GM18907 (cell line): Measurements from ENCODE around the gene MRTFB.

ENCODE experiments used
- ATAC-seq: cut with Tn5 transposase; IDR thresholded peaks from one replicate; pipeline ENCODE4 v1.9.1; 2021; ENCODE audit warnings: mild to moderate bottlenecking, moderate library complexity; ENCODE audit not compliant: unreplicated experiment

Gene MRTFB

DNA sequence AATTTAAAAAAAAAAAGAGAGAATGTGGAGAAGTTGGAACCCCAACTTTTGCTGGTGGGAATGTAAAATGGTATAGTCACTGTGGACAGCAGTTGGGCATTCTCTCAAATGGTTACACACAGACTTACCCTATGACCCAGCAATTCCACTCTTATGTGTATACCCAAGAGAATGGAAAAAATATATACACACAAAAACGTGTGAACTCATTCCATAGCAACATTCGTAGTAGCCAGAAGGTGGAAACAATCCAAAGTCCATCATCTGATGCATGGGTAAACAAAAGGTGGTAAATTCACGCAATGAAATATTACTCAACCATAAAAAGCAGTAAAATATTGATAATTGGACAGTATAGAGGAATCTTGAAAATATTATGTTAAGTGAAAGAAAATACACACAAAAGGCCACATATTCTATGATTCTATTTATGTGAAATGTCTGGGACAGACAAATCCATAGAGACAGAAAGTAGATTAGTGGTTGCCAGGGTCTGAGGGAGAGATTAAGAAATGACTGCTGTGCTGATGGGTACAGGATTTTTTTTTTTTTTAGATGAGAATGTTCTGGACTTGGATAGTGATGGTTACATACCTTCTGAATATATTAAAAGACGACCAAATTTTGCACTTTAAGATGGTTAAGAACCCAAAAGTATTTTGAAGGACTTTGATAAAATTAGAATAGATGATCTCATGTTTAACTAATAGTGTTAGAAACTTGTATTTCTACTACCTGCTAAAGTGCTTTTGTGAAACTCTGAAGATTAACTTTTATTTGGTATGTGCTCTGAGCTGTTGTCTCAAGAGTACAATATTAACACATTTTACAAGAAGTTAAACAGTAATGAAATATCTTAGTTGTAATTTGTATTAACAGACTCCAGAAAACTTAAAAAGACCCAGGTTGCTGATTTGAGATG lies 60.9 kb downstream of the MRTFB start:
- peak; percentile 39 for ATAC-seq

DNA sequence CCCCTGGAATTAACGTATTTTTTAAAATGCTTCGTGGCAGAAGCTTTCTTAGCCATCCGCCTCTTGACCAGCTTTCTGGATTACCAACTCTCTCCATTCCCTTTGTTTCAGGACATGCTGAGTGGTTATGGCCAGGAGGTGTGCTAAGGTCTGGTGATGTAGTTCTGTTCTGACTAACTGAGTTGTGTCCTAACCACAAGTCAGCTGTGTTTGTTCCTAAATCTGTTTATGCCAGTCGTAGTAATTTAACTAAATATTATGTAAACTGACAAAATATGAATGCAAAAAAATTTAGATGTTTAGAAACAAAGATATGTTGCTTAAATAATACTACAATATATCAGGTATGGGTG lies 61.6 kb downstream of the MRTFB start:
- peak; percentile 78 for ATAC-seq

DNA sequence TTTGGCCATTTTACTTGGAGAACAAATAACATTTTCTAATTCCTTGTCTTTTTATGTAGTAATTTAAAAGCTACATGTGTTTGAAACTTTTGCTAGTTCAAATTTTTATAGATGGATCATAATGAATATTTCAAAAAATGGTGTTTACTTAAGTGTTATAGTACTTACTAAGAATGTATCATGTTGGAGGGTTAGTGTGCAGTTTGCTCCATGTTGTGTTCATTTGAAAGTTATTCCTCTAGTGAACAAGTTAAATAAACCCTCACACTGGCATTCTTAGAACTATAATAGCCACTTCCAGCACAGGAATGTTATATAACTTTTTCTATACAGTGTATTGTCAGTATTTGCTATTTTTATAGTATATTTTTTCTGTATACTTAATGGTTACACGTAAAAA lies 62.8 kb downstream of the MRTFB start:
- no peak for ATAC-seq

DNA sequence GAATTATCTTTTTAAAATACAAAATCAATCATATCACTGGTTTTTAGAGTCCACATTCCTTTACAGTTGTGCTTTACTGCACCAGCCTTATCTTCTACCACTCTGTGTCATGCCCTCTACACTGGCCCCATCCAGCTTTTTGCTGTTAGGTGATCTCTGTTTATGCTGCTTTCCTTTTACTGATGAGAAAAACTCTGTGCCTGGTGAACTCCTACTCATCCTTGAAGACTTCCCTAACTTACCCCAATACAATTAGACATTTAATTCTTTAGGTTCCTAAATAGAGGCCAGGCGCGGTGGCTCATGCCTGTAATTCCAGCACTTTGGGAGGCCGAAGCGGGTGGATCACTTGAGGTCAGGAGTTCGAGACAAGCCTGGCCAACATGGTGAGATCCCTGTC lies 64.6 kb downstream of the MRTFB start:
- no peak for ATAC-seq

DNA sequence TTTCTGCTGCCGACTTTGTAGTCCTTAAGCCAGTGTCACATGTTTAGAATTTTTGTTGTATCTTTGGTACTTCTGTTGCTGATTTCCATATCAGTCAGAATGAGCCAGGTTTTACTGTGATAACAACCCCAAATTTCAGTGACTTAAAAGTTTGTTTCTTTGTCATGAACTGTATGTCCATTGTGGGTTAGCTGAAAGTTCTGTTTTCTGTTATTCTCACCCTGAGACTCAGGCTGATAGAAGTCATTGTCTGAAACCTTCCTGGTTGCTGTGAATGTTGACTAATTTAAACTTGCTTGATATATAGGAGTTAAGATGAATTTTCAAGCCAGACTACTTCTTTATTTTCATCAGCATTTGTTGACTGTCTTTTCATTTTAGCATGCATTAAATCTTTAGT lies 68.8 kb downstream of the MRTFB start:
- no peak for ATAC-seq

DNA sequence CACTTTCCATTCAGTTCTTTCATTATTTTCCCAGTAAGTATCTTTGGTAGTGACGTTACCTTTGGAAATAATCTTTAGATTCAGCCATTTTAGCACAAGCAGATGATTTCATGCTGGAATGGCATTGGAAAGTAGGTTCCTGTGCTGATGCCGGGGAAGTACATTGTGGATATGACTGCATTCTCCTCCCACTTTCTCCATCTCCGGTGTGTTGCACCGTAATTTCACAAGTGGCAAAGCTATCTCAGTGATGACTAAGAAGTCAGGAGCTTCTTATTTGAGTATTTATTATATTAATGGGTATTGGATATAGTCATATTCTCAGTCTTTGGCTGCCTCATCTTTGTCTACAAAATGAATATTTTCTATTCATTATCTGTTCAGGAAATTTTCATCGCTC lies 69.8 kb downstream of the MRTFB start:
- no peak for ATAC-seq

DNA sequence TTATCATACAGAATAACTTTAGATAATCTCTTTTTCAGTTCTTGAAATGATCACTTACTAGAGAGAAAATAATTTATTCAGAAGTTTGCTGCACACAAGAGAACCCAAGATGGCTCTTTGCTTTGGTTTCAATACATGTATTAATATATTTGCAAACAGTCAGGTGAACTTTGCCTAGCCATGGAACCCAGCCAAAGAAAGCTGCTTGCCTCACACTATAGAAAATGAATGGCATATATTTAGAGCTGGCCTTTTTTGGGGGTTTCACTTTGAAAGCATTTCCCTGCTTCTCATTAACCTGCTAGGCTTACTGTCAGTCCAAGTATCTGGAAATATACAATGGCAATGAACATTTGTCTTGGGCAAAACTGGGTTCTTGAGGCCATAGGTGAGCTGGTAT lies 75.3 kb downstream of the MRTFB start:
- no peak for ATAC-seq

DNA sequence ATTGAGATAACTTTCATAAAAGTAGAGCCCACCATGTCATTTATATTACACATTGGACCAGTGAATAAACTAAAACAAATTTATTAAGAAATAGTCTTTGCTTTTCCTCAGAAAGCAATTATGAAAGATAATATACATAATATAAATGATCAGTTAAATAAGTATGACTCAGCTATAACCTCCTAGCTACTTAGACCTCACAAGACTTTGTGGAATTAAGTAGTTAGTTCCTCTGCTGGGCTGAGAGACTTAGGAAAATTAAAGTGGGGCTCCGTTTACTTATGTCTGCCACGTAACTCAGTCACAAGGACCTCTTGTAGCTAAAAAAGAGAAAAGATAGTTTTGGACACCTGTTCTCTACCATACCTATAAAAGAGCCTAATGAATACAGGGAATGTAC lies 76.9 kb downstream of the MRTFB start:
- no peak for ATAC-seq

DNA sequence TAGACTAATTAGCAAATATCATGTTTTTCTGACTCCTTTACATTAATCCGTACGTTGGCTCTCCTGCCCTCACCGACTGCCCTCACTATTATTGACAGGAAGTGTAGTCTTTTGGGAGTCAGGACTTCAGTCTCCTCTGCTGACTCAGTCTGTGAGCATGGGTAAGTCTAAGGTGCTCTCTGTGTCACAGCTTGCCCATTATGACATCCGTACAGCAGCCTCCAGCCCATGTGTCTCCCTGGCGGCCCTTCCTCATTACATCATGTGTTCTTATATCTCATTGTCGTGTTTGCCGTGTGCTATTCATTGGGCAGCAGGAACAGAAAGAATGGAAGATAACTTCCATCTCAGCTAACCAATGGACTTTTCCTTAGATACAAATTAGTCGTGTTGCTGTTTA lies 77.5 kb downstream of the MRTFB start:
- no peak for ATAC-seq

DNA sequence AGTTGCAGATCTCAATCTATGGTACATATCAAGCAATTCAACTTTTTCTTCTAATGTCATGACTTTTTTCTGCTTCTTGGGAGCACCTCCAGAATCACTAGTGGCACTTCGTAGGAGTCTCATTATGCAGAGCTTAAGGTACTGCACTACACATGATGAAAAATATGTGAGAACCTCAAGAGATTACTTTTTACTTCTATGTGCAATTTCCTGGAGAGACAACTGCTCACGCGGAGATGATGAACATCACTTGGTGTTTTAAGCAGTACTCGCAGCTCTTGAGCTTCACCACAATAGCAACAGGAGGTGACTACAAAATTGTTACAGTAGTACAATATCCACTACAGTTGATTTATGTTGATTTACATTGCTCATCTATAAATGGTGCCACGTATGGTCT lies 79.7 kb downstream of the MRTFB start:
- no peak for ATAC-seq

DNA sequence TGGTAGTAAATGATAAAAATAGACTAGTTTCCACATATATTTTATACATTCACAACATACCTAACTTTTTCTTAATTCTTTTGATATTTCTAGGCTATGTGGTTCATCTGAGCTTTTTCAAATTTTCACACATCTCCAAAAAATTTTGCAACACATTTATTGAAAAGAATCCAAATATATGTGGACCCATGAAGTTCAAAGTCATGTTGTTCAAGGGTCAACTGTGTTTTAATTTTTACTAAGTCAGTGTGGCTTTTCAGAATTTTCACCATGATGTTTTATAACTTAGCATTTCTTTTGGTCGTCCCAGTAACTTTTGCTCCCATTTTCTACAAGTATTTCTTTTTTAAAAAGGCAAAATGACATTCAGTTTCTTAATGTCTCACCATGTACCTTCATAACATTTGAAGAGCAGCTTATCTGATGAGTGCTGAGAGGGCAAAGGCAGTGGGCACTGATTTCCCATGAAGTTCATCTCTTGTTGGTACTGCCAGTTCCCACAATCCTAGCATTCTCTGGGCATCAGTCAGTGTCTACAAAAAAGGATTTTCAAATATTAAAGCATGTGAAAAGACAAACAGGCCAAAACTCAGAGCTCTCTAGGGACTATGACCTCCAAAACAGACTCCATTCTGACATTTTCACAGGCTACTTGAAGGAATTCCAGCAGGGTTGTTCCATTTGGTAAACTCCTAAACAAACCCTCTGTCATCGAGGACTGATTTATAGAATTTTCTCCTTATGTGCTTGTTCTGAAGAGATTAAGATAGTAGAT lies 80.3 kb downstream of the MRTFB start:
- no peak for ATAC-seq

DNA sequence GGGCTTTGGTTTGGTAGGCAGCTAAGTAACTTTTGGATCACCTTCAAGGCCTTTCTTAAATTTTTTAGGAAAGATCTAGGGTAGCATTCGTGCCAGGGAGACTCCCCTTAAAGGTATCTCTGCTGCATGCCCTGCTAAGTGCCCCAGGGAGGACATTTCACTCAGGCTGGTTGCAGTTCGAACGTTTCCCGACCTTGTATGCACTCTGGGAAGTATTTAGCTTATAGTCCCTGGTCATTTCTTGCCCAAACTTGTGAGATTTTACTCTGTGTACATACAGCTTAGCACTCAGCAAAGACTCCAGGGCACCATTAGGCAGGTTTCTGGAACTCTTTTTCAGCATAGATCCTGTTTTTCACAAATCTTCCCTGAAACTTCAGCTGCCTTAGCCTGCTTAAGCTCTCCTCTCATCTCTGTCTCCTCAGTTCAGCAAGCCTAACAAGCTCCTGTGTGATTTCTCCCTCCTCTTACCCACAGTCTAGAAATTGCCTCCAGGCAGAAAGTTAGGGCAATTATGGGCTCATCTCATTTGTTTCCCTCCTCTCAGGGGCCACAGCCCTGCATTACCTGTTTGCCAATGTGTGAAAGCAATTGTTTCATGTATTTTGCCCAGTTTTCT lies 84.6 kb downstream of the MRTFB start:
- no peak for ATAC-seq

DNA sequence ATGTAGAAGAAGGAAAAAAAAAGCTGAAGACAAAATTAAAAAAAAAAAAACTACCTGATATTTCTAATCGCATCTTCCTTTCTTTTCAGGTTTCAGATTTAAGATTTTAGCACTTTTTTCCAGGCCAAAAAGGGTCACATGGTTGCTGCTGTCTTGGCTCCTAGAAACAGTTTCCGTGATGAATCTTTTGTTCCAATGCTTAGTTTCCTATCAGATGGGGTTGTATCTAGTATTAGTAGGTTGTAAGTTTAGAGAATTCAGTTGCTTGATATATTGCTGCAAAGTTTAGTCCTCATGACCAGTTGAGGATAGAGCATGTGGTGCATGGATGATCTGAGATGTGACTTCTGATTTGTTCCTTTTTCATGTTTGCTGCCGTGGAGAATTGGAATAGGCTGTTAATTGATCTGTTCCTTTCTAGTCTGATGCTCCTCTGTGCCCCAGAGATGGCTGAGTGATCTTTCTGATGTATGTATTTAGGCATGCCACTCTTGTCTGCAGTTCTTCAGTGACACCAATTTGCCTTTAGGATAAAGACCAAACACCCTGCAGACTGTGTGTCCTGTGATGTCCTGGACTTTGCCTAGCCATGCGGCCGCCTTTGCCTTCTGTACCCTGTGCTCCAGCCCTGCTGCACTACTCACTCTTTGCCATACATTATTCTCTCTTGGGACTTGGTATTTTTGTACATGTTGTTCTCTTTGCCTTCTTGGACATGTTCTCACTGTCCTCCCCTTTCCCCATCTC lies 94.0 kb downstream of the MRTFB start:
- ATAC-seq: no peak

DNA sequence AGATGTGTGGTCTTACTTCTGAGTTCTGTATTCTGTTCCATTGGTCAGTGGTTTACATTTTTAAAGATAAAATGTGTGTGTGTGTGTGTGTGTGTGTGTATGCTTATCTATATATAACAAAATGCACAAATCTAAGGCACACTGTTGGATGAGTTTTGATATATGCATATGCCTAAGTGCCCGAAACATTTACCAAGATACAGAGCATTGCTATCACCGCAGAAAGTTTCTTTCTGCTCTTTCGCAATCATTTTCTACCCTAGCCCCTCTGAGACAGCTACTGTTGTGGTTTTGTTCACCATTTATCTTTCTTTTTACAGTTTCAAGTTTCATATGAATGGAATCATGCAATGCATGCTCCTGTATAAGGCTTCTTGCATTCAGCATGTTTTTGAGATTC lies 97.0 kb downstream of the MRTFB start:
- ATAC-seq: no peak

DNA sequence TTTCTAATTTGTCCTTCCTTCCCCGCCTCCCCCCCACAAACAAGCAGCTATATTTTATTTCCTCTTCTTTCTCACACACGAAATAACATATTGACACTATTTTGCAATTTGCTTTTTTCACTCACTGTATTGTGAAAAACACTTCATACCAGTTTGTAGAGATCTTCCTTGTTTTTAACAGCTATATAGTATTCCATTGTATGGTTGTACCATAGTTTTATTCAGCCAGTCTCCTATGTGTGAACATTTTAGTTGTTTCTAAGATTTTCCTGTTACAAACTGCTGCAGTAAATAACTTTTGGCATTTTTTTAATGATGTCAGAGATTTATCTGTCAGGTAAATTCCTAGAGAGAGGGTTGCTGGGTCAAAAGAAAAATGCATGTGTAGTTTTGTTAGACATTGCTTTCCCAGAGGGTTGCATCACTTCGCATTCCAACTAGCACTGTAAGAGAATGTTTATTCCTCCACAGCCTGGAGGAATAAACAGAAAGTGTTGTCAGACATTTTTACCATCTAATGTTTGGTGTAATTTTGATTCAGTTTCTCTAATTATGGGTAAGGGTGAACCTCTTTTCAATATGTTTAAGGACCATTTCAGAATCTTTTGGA lies 101.2 kb downstream of the MRTFB start:
- no peak for ATAC-seq

DNA sequence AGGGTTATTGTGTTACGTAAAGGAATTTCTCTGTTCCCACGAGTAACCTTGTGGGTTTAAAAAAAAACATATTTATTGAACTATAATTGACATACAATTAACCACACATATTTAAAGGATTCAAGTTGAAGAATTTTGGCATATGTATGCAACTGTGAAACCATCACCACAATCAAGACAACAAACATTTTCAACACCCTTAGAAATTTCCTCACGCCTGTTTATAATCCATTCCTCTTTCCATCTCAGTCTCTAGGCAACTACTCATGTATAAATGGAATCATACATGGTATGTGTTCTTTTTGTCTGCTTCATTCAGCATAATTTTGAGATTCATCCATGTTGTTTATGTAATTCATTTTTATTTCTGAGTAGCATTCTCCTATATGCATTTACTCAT lies 104.0 kb downstream of the MRTFB start:
- no peak for ATAC-seq

DNA sequence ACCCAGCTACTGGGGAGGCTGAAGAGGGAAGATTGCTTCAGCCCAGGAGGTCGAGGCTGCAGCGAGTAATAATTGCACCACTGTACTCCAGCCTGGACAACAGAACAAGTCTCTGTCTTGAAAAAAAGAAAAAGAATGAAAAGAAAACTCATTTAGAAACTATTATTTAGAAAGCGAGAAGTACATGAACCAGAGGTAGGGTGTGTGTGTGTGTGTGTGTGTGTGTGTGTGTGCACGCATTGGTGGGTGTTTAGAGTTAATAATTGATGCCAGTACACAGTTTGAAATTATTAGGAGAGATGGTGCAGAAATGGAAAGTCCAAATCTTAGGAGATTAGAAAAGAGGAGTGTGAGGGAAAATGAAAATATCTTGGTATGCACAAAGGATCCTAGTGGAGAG lies 106.6 kb downstream of the MRTFB start:
- no peak for ATAC-seq

DNA sequence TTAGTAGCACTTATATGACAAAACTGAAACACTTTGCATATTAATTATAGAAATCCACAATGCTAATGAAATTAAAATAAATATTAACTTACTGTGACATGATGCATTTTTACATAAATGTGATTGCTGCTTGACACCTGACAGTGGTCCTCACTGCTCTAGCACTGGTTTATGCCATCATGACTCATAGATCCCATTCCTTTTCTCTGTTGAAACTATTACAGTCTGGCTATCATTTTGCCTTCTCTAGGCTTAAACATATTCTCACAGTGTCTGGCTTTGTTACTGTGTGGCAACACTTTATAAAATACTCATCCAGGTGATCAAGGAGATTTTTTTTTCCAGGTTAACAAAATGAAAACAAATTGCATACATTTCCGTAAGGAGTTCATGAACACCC lies 108.0 kb downstream of the MRTFB start:
- no peak for ATAC-seq

DNA sequence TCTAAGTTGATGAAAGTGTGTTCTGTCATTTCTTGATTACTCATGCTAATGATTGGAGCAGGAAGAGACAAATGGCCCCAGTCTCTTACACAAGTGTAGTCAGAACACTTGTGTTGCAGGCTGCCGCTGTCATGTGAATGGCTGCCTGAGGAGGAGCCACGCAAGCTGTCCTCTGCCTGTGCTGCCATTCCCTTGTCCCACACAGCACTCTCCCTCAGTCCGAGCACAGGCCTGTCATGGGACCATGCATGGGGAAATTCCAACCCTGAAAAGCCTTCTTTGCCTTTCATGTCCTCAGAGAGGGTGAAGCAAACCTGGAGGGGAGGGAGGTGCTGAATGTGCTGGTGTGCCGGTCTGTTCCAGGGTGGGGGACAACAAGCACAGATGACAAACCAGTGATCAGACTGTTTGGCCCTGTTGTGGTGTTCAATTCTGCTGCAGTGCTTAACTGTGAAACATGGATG lies 109.4 kb downstream of the MRTFB start:
- no peak for ATAC-seq

DNA sequence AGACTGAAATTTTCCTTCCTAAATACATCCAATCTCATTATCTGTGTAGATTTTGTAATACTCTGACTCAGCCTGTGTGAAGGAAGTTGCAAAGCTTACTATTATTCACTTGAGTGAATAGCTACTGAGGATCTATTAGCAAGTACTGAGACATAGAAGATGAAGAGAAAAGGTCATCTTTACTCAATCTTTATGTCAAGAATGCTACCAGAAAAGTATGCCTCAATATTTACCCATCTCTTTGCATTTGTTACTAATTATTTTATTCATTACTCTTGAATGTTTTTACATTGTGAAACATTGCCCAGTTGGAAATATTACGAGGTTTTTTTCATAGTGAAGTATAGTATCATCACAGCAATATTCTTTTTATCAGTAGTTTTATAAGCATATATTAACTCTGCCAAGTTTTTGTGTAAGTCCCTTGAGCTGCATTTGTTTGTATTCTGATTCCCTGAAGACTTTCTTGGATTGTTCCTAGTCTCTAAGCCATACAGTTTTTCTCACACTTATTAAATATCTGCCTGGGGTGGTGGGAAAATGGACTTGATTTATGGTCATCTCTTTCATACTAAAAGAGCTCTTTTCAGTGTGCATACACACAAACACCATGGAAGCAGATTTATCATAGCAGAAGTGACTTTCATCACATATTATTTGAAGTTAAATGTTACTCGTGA lies 110.4 kb downstream of the MRTFB start:
- no peak for ATAC-seq
